GM12878 (cell line): Measurements from ENCODE around the gene DNAH1. TPM values are rescaled to one million over a fixed set of nuclear protein-coding genes. Genes with fewer than 3 reads are reported as not detected.

Experiments
- ATAC-seq: fragments of 200-7000 bp; cut with Tn5 transposase; 3 replicates; pipeline ENCODE4 v1.9.1; 2020; ENCODE audit warnings: mild to moderate bottlenecking, moderate library complexity
- BruUV-seq: library from RNA; stranded (reverse); fragments of 400-500 nt; replicated peaks from 2 replicates; lab custom pipeline; 2021; lab: Mats Ljungman, UMichigan
- CTCF ChIA-PET: fragments of 300-600 bp; sonication (Branson Sonifier 250); formaldehyde crosslinking; extraction: SDS; loops from one replicate; lab custom pipeline; 2021; ENCODE audit warnings: inconsistent platforms; lab: Yijun Ruan, JAX
- POLR2A ChIA-PET: fragments of 350-600 bp; formaldehyde crosslinking; extraction: SDS; loops from one replicate; lab custom pipeline; 2021; ENCODE audit warnings: inconsistent platforms; lab: Charles Lee
- RAD21 ChIA-PET: fragments of 300-600 bp; sonication (Branson Sonifier 250); formaldehyde crosslinking; loops from one replicate; lab custom pipeline; 2023; ENCODE audit warnings: antibody characterized with exemption; ENCODE audit not compliant: unreplicated experiment; lab: Charles Lee
- SMC1A ChIA-PET: fragments of 300-600 bp; sonication (Branson Sonifier 250); formaldehyde crosslinking; loops from one replicate; lab custom pipeline; 2023; ENCODE audit not compliant: unreplicated experiment, uncharacterized antibody; lab: Charles Lee
- DNase-seq: peaks from one replicate; pipeline ENCODE4 v3.0.0-alpha.2; 2011; ENCODE audit warnings: low read depth, low spot score
- FAIRE-seq: peaks from 3 replicates; lab custom pipeline; 2011; peaks lifted over from hg19 to GRCh38; lab: Jason Lieb, UNC
- H2AFZ ChIP-seq: 2 replicates; pipeline ENCODE4 v1.6.0; 2011; ENCODE audit warnings: low read depth, low read length, control low read depth; ENCODE audit not compliant: control insufficient read depth
- H3K27ac ChIP-seq: 2 replicates; pipeline ENCODE4 v1.5.1; 2011; ENCODE audit warnings: control low read depth; ENCODE audit not compliant: control insufficient read depth, insufficient read depth
- H3K27me3 ChIP-seq, 2 experiments: replicated peaks in 1 of 2; 2 replicates each; pipeline versions ENCODE4 v1.6.0 to v1.6.1; 2011; ENCODE audit warnings: low read length in 1 of 2; ENCODE audit not compliant: control insufficient read depth in 2 of 2, insufficient read depth in 2 of 2
- H3K36me3 ChIP-seq, 2 experiments: 2 replicates each; pipeline ENCODE4 v1.5.1; 2011; ENCODE audit warnings: low read length in 1 of 2; ENCODE audit not compliant: control insufficient read depth in 2 of 2, insufficient read depth in 2 of 2
- H3K4me1 ChIP-seq: 2 replicates; pipeline ENCODE4 v1.6.1; 2011; ENCODE audit warnings: mild to moderate bottlenecking, low read length, moderate library complexity, mixed read lengths; ENCODE audit not compliant: control insufficient read depth, insufficient read depth
- H3K4me2 ChIP-seq: 2 replicates; pipeline ENCODE4 v1.6.0; 2011; ENCODE audit warnings: control low read depth; ENCODE audit not compliant: control insufficient read depth, insufficient read depth
- H3K4me3 ChIP-seq: fragments of 200-600 bp; sonication (generic); 2 replicates; pipeline ENCODE4 v1.5.1; 2016
- H3K79me2 ChIP-seq: 2 replicates; pipeline ENCODE4 v1.6.0; 2011; ENCODE audit warnings: low read length; ENCODE audit not compliant: control insufficient read depth, insufficient read depth
- H3K9ac ChIP-seq: 2 replicates; pipeline ENCODE4 v1.8.0; 2011; ENCODE audit warnings: low read length, control low read depth, mixed read lengths; ENCODE audit not compliant: control insufficient read depth, insufficient read depth
- H3K9me3 ChIP-seq: replicated peaks from 3 replicates; pipeline ENCODE4 v1.5.1; 2011; ENCODE audit warnings: mild to moderate bottlenecking, low read length; ENCODE audit not compliant: control insufficient read depth, insufficient read depth
- H4K20me1 ChIP-seq: 2 replicates; pipeline ENCODE4 v1.6.0; 2011; ENCODE audit not compliant: control insufficient read depth, insufficient read depth
- CBFB ChIP-seq: IDR thresholded peaks from 2 replicates; pipeline ENCODE4 v1.6.1; 2016; ENCODE audit warnings: antibody characterized with exemption, low read depth
- CTCF ChIP-seq, 3 experiments: IDR thresholded peaks in 2 of 3; conservative IDR thresholded peaks in 1 of 3; 2 replicates each; pipeline ENCODE4 v1.5.1; 2011; ENCODE audit warnings: low read depth in 3 of 3, low read length in 3 of 3, mild to moderate bottlenecking in 3 of 3, control low read depth in 2 of 3, moderate library complexity in 2 of 3, inconsistent platforms in 1 of 3, mixed read lengths in 1 of 3; ENCODE audit not compliant: control insufficient read depth in 2 of 3, insufficient read depth in 1 of 3; ENCODE audit errors: extremely low read depth in 1 of 3
- HDAC6 ChIP-seq: fragments of 200-600 bp; sonication (generic); IDR thresholded peaks from one replicate; pipeline ENCODE4 v1.8.0; 2017; ENCODE audit warnings: antibody characterized with exemption; ENCODE audit not compliant: unreplicated experiment
- MEF2B ChIP-seq: fragments of 450-650 bp; IDR thresholded peaks from 2 replicates; pipeline ENCODE4 v1.6.1; 2018; ENCODE audit warnings: mild to moderate bottlenecking, moderate library complexity; ENCODE audit not compliant: partially characterized antibody, poor library complexity, severe bottlenecking
- NFYB ChIP-seq: IDR thresholded peaks from 2 replicates; pipeline ENCODE4 v1.6.1; 2011; ENCODE audit warnings: low read depth, mild to moderate bottlenecking, low read length, improper control_type of control experiment, moderate library complexity; ENCODE audit not compliant: insufficient read depth
- RELA ChIP-seq: fragments of 450-650 bp; IDR thresholded peaks from 2 replicates; pipeline ENCODE4 v1.8.0; 2014; ENCODE audit warnings: borderline replicate concordance; ENCODE audit not compliant: partially characterized antibody
- STAT3 ChIP-seq: IDR thresholded peaks from 2 replicates; pipeline ENCODE4 v1.6.1; 2011; ENCODE audit warnings: low read depth, low read length, improper control_type of control experiment
- YBX1 ChIP-seq: fragments of 450-650 bp; IDR thresholded peaks from 2 replicates; pipeline ENCODE4 v1.6.1; 2016; ENCODE audit warnings: antibody characterized with exemption
- ZBTB33 ChIP-seq: fragments of 450-650 bp; IDR thresholded peaks from 2 replicates; pipeline ENCODE4 v1.6.1; 2017; ENCODE audit warnings: mild to moderate bottlenecking
- WGBS: methylation state at CpG from one replicate; pipeline ENCODE4 v1.1.6; 2016; ENCODE audit warnings: low lambda C conversion rate; ENCODE audit not compliant: insufficient replicate concordance, insufficient coverage; ENCODE audit errors: missing lambda C conversion rate; 5-methylcytosine and 5-hydroxymethylcytosine counted together
- in situ Hi-C: fragments of 300-500 bp; cut with MboI; formaldehyde crosslinking; loops from 9 replicates; pipeline ENCODE4 v1.14.3; 2018; ENCODE audit warnings: mixed read lengths
- intact Hi-C: fragments of 100-400 bp; cut with micrococcal nuclease; formaldehyde crosslinking; loops from one replicate; pipeline ENCODE4 v1.14.2; 2022; ENCODE audit not compliant: unreplicated experiment
- polyA plus RNA-seq, 11 experiments: library from polyadenylated mRNA; depleted of rRNA in 4 of 11; unstranded in 6 of 11; stranded (reverse) in 5 of 11; fragments of >200 nt; fragmentation: Nextera tagmentation in 4 of 11; fragmentation: Illumina TruSeq in 1 of 11; extraction: Ambion mirVana in 4 of 11; extraction: Trizol in 1 of 11; gene quantifications; 1 replicate in 1 of 11; 2 replicates in 10 of 11; pipeline versions ENCODE4 v1.2.1 to v1.2.3, GENCODE V29; 2011 to 2016; ENCODE audit warnings: inconsistent platforms in 2 of 11, missing spikeins in 2 of 11, low read depth in 1 of 11
- total RNA-seq, 4 experiments: library from RNA; depleted of rRNA in 3 of 4; stranded (reverse); fragments of >200 nt in 3 of 4; fragmentation: Illumina TruSeq in 1 of 4; extraction: Trizol in 1 of 4; gene quantifications; 2 replicates each; pipeline versions ENCODE4 v1.2.1 to v1.2.3, GENCODE V29; 2013 to 2021
- TF ChIP-seq, protein P1 (sequence below): fragments of 150-350 bp; IDR thresholded peaks from 2 replicates; pipeline ENCODE4 v1.6.1; 2014; ENCODE audit warnings: mild to moderate bottlenecking, low read depth, low read length
- TF ChIP-seq, protein P2 (sequence below): IDR thresholded peaks from 2 replicates; pipeline ENCODE4 v1.6.1; 2011; ENCODE audit warnings: mild to moderate bottlenecking, low read depth, low read length, moderate library complexity; ENCODE audit not compliant: insufficient replicate concordance

Gene DNAH1
- total and polyA plus RNA-seq, 10 of the 15 experiments (the other 5 are each of a cell fraction or from before 2014, with no cell fraction given) = 0.31 to 5.8 (median 2.7) TPM

DNA sequence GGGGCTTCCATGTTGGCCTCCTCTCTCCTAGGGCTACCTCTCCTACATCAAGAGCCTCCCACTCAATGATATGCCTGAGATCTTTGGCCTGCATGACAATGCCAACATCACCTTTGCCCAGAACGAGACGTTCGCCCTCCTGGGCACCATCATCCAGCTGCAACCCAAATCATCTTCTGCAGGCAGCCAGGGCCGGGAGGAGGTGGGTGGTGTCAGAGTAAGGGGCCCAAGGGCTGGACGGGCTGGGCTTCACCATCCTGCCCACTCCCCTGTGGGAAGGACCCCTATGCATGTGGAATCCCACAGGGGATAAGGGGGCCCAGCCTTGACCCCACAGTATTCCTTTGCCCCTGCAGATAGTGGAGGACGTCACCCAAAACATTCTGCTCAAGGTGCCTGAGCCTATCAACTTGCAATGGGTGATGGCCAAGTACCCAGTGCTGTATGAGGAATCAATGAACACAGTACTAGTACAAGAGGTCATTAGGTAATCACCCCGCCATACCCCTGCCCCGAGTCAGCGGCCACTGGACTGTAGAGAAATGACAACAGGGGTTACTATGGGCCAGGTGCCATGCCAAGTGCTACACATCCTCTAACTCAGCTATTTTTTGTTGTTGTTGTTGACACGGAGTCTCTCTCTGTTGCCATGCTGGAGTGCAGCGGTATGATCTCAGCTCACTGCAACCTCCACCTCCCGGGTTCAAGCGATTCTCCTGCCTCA lies 81.7 kb downstream of the DNAH1 start:
- Histone ChIP-seq H3K36me3 (peaks cover under 1 to 8% of the 10 kb centered on the region in 2 experiments; a peak in 3 of 4 replicates), H3K9me3 (no peaks in the 10 kb centered on the region), H3K79me2 (no peaks in the 10 kb centered on the region), H3K9ac (no peak overlapping the region), H3K27me3 (no peaks in the 10 kb centered on the region), H4K20me1 (no peaks in the 10 kb centered on the region), H2AFZ (no peak overlapping the region), H3K4me3 (no peak overlapping the region), H3K4me2 (no peak overlapping the region), H3K4me1 (no peaks in the 10 kb centered on the region), H3K27ac (no peak overlapping the region)
- no TSS peak for BruUV-seq
- intact Hi-C loops = no loop called here
- CTCF ChIA-PET = interaction anchor here (0.7 to 1.4 kb wide), 2 partner anchors 12 to 48 kb away, joined by 3 to 6 read pairs; no protein-coding TSS in a partner anchor
- DNase-seq (no peak), ATAC-seq (no peak), FAIRE-seq (no peak)
- SMC1A ChIA-PET = no interaction called here
- 77% methylated on average over 13 of the region's 13 CpGs for WGBS
- in situ Hi-C loops = no loop called here
- POLR2A ChIA-PET = no interaction called here
- TF ChIP-seq HDAC6 (no peak), ZBTB33 (no peak), CBFB (no peak), RELA (no peak), MEF2B (no peak), YBX1 (no peak), NFYB (no peak), CTCF (IDR thresholded peaks at IDR 0.05 in 2 of 3, conservative IDR thresholded peaks at IDR 0.05 in 1 of 3; ENCODE audit: control insufficient read depth in 2 of 3, extremely low read depth in 1 of 3, insufficient read depth in 1 of 3, low read depth in 3 of 3, low read length in 3 of 3) (no peak), STAT3 (no peak)
- TF ChIP-seq, protein P1, sequence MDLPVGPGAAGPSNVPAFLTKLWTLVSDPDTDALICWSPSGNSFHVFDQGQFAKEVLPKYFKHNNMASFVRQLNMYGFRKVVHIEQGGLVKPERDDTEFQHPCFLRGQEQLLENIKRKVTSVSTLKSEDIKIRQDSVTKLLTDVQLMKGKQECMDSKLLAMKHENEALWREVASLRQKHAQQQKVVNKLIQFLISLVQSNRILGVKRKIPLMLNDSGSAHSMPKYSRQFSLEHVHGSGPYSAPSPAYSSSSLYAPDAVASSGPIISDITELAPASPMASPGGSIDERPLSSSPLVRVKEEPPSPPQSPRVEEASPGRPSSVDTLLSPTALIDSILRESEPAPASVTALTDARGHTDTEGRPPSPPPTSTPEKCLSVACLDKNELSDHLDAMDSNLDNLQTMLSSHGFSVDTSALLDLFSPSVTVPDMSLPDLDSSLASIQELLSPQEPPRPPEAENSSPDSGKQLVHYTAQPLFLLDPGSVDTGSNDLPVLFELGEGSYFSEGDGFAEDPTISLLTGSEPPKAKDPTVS = no peak
- TF ChIP-seq, protein P2, sequence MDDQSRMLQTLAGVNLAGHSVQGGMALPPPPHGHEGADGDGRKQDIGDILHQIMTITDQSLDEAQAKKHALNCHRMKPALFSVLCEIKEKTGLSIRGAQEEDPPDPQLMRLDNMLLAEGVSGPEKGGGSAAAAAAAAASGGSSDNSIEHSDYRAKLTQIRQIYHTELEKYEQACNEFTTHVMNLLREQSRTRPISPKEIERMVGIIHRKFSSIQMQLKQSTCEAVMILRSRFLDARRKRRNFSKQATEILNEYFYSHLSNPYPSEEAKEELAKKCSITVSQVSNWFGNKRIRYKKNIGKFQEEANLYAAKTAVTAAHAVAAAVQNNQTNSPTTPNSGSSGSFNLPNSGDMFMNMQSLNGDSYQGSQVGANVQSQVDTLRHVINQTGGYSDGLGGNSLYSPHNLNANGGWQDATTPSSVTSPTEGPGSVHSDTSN = no peak
- RAD21 ChIA-PET = no interaction called here
